ENCODE measurements around the gene SP110. TPM values are rescaled to one million over a fixed set of nuclear protein-coding genes. Genes with fewer than 3 reads are reported as not detected.

SP110 gene
- total and polyA plus RNA-seq, 9 of the 15 experiments (the other 6 are each of a cell fraction or from before 2014, with no cell fraction given), result 3.6 to 11.0 (median 7.1) TPM

GRCh38 chr2:230131366-230131765 lies 88.4 kb downstream of the SP110 start (continued):
- TF ChIP-seq CHD7 (IDR thresholded peaks at IDR 0.05; ENCODE audit: low read depth, low read length), result no peak
- TF ChIP-seq KLF16 (IDR thresholded peaks at IDR 0.05), result no peak
- no peak for TF ChIP-seq DNMT1 (IDR thresholded peaks at IDR 0.05)
- no peak for TF ChIP-seq KDM4B (IDR thresholded peaks at IDR 0.05; ENCODE audit: borderline replicate concordance in 2 of 2, low read depth in 1 of 2)

Measured in K562 (cell line).